ENCODE measurements around the gene PERCC1.

GRCh38 chr16:1432388-1433262, 1.7 kb downstream of the PERCC1 start:
- no peak for TF ChIP-seq PHB2 (IDR thresholded peaks at IDR 0.05; ENCODE audit: low read depth)
- TF ChIP-seq, protein P1, sequence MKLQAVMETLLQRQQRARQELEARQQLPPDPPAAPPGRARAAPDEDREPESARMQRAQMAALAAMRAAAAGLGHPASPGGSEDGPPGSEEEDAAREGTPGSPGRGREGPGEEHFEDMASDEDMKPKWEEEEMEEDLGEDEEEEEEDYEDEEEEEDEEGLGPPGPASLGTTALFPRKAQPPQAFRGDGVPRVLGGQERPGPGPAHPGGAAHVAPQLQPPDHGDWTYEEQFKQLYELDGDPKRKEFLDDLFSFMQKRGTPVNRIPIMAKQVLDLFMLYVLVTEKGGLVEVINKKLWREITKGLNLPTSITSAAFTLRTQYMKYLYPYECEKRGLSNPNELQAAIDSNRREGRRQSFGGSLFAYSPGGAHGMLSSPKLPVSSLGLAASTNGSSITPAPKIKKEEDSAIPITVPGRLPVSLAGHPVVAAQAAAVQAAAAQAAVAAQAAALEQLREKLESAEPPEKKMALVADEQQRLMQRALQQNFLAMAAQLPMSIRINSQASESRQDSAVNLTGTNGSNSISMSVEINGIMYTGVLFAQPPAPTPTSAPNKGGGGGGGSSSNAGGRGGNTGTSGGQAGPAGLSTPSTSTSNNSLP (IDR thresholded peaks at IDR 0.05; ENCODE audit: borderline replicate concordance, low read depth, low read length) = no peak
- no peak for TF ChIP-seq ZSCAN29 (IDR thresholded peaks at IDR 0.05)
- no peak for TF ChIP-seq SMAD4 (CRISPR knock-in tag; conservative IDR thresholded peaks at IDR 0.05)
- no peak for TF ChIP-seq ZNF277 (CRISPR knock-in tag; IDR thresholded peaks at IDR 0.05; ENCODE audit: borderline replicate concordance)
- TF ChIP-seq THRAP3 (IDR thresholded peaks at IDR 0.05; ENCODE audit: borderline replicate concordance) = no peak
- no peak for TF ChIP-seq SIN3A (IDR thresholded peaks at IDR 0.05; ENCODE audit: borderline replicate concordance in 2 of 2, control insufficient read depth in 1 of 2, low read depth in 2 of 2, low read length in 2 of 2)
- TF ChIP-seq ZBTB34 (CRISPR knock-in tag; IDR thresholded peaks at IDR 0.05) = no peak

All from K562 (cell line).